Lower leg skin (tissue), 3 donors: ENCODE data around the gene NUP85.

ENCODE experiments used
- POLR2A ChIP-seq, 2 donors: fragments of 450-650 bp; IDR thresholded peaks; one replicate each; pipeline ENCODE4 v1.6.1; 2016 to 2017; ENCODE audit warnings: antibody characterized with exemption in 2 of 2, mild to moderate bottlenecking in 1 of 2, moderate library complexity in 1 of 2
- TF ChIP-seq, protein P1 (sequence below), 3 donors: fragments of 450-650 bp; IDR thresholded peaks; one replicate each; pipeline ENCODE4 v1.5.1; 2016; ENCODE audit warnings: antibody characterized with exemption in 3 of 3, mild to moderate bottlenecking in 3 of 3, moderate library complexity in 2 of 3

DNA sequence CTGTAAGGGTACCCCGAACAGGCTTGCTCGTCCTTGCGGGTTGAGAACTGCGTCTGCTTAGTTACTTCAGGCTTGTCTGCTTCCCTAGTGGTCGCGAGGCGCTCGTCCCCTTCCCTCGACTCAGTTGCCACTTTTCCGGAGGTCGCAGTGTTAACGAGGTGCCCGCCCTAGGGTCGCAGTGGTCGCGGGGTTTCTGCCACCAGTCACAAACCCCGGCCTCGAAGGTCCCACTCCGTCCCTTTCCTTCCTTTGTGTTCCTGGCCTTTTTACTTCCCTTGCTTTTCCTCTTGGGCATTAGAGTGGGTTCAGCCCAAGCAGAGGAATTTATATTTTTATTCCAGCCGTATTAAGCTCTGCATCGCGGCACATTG is 299 bp downstream of the NUP85 start:
- no peak for TF ChIP-seq POLR2A (IDR thresholded peaks at IDR 0.05)
- TF ChIP-seq, protein P1, sequence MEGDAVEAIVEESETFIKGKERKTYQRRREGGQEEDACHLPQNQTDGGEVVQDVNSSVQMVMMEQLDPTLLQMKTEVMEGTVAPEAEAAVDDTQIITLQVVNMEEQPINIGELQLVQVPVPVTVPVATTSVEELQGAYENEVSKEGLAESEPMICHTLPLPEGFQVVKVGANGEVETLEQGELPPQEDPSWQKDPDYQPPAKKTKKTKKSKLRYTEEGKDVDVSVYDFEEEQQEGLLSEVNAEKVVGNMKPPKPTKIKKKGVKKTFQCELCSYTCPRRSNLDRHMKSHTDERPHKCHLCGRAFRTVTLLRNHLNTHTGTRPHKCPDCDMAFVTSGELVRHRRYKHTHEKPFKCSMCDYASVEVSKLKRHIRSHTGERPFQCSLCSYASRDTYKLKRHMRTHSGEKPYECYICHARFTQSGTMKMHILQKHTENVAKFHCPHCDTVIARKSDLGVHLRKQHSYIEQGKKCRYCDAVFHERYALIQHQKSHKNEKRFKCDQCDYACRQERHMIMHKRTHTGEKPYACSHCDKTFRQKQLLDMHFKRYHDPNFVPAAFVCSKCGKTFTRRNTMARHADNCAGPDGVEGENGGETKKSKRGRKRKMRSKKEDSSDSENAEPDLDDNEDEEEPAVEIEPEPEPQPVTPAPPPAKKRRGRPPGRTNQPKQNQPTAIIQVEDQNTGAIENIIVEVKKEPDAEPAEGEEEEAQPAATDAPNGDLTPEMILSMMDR (IDR thresholded peaks at IDR 0.05), result no peak
